GM12801 (cell line): ENCODE results near the gene LSAMP.

Experiments
- TF ChIP-seq, protein P1 (sequence below): IDR thresholded peaks from one replicate; pipeline ENCODE4 v1.5.1; 2011; ENCODE audit warnings: control low read depth; ENCODE audit not compliant: insufficient read length; ENCODE audit errors: extremely low read depth

The LSAMP gene

DNA sequence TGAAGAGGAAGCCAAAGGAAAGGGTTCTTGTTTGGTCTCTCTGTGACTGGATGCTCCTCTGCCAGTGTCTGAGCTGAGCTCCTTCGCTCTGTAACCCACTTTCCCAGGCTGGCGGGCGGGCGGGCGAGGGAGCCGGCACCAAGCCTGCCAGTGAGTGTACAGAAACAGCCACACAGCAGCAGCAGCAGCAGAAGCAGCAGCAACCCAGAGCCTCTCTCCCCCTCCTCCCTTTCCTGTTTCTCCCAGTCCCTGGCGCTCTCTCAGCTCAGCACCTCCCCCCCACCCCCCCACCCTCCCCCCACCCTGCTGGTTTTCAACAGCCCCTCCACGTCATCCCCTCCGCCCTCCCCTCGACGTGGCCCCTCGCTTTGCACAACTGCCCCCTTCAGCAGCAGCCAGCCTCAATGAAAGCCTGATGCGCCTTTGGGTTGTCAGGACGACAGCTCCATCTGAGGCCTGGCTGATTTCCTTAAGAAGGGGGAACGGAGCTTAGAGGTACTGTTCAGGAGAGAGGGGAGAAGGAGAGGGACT, at the start of gene LSAMP:
Gene LSAMP (minus strand): TSS at position 177 of the 531 bp plus-strand sequence.
- TF ChIP-seq, protein P1, sequence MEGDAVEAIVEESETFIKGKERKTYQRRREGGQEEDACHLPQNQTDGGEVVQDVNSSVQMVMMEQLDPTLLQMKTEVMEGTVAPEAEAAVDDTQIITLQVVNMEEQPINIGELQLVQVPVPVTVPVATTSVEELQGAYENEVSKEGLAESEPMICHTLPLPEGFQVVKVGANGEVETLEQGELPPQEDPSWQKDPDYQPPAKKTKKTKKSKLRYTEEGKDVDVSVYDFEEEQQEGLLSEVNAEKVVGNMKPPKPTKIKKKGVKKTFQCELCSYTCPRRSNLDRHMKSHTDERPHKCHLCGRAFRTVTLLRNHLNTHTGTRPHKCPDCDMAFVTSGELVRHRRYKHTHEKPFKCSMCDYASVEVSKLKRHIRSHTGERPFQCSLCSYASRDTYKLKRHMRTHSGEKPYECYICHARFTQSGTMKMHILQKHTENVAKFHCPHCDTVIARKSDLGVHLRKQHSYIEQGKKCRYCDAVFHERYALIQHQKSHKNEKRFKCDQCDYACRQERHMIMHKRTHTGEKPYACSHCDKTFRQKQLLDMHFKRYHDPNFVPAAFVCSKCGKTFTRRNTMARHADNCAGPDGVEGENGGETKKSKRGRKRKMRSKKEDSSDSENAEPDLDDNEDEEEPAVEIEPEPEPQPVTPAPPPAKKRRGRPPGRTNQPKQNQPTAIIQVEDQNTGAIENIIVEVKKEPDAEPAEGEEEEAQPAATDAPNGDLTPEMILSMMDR = no peak

DNA sequence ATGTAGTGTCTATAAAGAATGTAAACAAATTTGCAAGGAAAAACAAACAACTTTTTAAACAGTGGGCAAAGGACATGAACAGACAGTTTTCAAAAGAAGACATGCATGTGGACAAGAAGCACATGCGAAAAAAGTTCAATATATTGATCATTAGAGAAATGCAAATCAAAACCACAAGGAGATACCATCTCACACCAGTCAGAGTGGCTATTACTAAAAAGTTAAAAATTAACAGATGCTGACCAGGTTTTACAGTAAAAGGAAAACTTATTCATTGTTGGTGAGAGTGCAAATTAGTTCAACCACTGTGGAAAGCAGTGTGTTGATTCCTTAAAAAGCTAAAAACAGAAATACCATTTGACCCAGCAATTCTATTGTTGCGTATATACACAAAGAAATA, 47.1 kb upstream of the LSAMP start:
- TF ChIP-seq, protein P1 = no peak

DNA sequence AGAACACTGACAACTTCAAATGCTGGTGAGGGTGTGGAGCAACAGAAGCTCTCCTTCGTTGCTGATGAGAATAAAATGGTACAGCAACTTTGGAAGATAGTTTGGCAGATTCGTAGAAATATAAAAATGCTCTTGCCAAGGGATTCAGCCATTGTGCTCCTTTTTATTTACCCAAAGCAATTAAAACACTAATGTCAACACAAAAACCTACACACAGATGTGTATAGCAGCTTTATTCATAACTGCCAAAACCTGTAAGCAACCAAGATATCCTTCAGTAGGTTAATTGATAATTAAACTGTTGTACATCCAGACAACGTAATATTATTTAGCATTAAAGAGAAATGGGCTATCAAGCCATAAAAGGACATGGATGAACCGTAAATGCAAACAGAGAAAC, 37.8 kb upstream of the LSAMP start:
- TF ChIP-seq, protein P1 = no peak

DNA sequence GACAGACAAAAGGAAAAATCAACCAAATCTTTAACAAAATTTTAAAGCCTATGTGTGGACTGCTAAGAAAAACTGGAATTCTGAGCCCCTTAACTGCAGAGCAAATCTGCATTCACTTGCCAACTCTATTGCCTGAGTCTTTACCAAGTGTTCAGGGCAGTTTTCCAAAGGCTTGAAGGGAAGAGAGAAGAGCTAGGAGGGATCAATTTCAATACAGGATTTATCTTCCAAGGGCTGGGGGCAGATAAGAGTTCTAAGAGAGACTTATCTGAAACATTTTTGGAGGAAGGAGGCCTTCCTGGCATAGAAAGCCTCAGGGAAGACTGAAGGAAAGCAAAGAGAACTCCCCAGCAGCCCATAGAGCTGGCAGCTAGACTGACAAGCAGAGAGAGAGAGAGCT, 31.4 kb upstream of the LSAMP start:
- TF ChIP-seq, protein P1 = no peak

DNA sequence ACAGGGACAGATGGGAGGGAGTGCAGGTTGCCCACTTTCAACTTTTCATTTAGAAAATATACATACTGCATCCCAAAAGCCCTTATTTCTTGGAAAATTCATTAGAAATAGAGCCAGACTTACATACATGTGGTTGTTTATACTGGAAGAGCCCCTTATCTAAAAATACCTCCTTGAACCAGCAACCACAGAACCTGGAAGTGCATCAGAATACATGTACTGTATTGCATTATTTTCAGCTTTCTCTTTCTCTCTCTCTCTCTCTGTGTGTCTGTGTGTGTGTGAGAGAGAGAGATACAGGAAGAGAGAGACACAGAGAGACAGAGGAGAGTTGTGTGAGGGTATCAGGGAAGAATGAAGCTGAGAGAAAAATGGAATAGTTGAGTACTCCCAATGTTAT, 29.5 kb upstream of the LSAMP start:
- TF ChIP-seq, protein P1 = no peak

DNA sequence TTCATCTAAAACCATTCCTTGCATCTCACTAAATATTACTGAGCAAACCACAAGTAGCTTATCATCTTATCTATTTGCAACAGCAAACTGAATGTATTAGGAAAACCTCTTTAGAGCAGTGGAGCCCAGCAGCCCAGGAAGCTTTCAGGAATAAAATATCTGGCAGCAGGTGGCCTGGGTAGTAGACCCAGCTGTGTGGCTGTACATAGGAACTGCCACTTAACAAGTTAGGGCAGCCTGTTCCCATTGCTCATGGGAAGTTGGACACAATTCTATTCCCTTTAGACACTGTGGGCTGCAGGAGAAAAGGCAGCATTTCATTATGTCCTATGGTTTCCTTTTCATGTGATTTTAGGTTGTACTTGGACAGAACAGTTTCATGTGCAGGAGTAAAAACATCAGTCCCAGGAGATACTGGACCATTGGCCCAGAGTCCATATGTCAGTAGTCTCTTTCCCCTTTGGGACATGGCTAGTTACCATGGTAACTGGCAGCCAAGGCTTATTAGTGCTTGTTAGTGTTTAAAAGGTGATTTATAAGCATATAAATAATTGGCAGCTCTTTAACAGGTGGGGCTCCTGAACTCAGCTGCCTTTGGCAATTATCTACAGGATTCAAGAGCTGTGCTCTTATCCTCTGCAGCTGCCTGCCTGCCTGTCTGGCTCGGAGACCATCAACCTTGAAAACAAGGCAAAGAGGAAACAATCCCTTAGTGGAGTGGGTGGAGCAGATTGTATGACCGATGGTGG, 28.9 kb upstream of the LSAMP start:
- TF ChIP-seq, protein P1 = no peak

DNA sequence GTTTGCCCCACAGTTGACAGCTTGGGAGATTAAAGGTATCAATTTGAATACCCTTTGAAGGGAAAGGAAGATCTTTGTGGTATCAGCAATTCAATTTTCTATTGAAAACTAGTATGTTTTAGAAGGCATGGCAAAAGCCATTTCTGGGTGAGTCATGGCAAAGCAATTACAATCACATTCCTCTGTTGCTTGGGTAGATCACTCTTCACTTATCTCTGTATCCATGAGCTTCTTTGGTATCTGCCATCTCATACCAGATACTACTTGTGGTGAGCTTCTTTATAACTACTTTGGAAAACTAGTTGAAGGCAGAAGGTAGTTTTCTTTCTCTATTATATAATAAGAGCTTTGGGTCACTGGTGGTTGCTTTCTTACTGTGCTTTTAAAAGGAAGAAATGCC, 28.3 kb upstream of the LSAMP start:
- TF ChIP-seq, protein P1 = no peak
